HEK293 (cell line): Measurements from ENCODE around the gene UPF2.

Experiments used
- CTCF ChIA-PET: fragments of 350-600 bp; formaldehyde crosslinking; extraction: SDS; loops from one replicate; lab custom pipeline; 2021; ENCODE audit warnings: antibody characterized with exemption; lab: Yijun Ruan, JAX
- POLR2A ChIA-PET: fragments of 300-600 bp; formaldehyde crosslinking; extraction: SDS; loops from one replicate; lab custom pipeline; 2020; ENCODE audit warnings: antibody characterized with exemption, inconsistent platforms; lab: Yijun Ruan, JAX
- H3K27ac ChIP-seq: fragments of 200-500 bp; sonication (Bioruptor generic); 2 replicates; pipeline ENCODE4 v1.5.1; 2014; ENCODE audit warnings: low read depth, low read length, control low read depth, inconsistent platforms; ENCODE audit errors: extremely low read depth
- H3K36me3 ChIP-seq, 2 experiments: fragments of 200-500 bp in 1 of 2; sonication (Bioruptor generic) in 1 of 2; 1 replicate in 1 of 2; 2 replicates in 1 of 2; pipeline ENCODE4 v1.5.1; 2014 to 2017; ENCODE audit warnings: inconsistent platforms in 2 of 2, low read length in 2 of 2; ENCODE audit not compliant: control insufficient read depth in 2 of 2, insufficient read depth in 1 of 2
- H3K4me1 ChIP-seq: fragments of 200-500 bp; sonication (Bioruptor generic); 2 replicates; pipeline ENCODE4 v1.5.1; 2014; ENCODE audit warnings: mild to moderate bottlenecking, low read length, inconsistent platforms; ENCODE audit not compliant: control insufficient read depth, insufficient read depth
- H3K4me3 ChIP-seq: 2 replicates; pipeline ENCODE4 v1.5.1; 2011; ENCODE audit warnings: low read depth, mild to moderate bottlenecking, control low read depth, low read length, moderate library complexity
- H3K9me3 ChIP-seq: fragments of 200-500 bp; sonication (Bioruptor generic); 2 replicates; pipeline ENCODE4 v1.5.1; 2014; ENCODE audit warnings: low read depth, low read length, inconsistent platforms; ENCODE audit not compliant: control insufficient read depth, insufficient read depth
- ATF2 ChIP-seq: fragments of 450-650 bp; formaldehyde crosslinking; IDR thresholded peaks from 2 replicates; pipeline ENCODE4 v1.5.1; 2016; ENCODE audit warnings: missing biosample characterization, missing genetic modification characterization, low read depth
- CTCF ChIP-seq: fragments of 450-650 bp; formaldehyde crosslinking; IDR thresholded peaks from 2 replicates; pipeline ENCODE4 v1.5.1; 2016; ENCODE audit warnings: missing biosample characterization, missing genetic modification characterization
- ELK4 ChIP-seq: IDR thresholded peaks from 2 replicates; pipeline ENCODE4 v1.6.1; 2011; ENCODE audit warnings: mild to moderate bottlenecking, low read depth, low read length, borderline replicate concordance
- GLI4 ChIP-seq: fragments of 450-650 bp; formaldehyde crosslinking; IDR thresholded peaks from 2 replicates; pipeline ENCODE4 v1.5.1; 2016; ENCODE audit warnings: missing biosample characterization, missing genetic modification characterization
- KLF17 ChIP-seq: fragments of 450-650 bp; formaldehyde crosslinking; IDR thresholded peaks from 2 replicates; pipeline ENCODE4 v1.5.1; 2016; ENCODE audit warnings: missing biosample characterization, missing genetic modification characterization
- KLF7 ChIP-seq: fragments of 450-650 bp; formaldehyde crosslinking; IDR thresholded peaks from 2 replicates; pipeline ENCODE4 v1.5.1; 2016; ENCODE audit warnings: missing biosample characterization, missing genetic modification characterization, borderline replicate concordance
- MYNN ChIP-seq: fragments of 450-650 bp; formaldehyde crosslinking; IDR thresholded peaks from 2 replicates; pipeline ENCODE4 v1.5.1; 2016; ENCODE audit warnings: missing biosample characterization, missing genetic modification characterization, borderline replicate concordance
- PRDM6 ChIP-seq: fragments of 450-650 bp; formaldehyde crosslinking; IDR thresholded peaks from 2 replicates; pipeline ENCODE4 v1.5.1; 2017; ENCODE audit warnings: missing biosample characterization, missing genetic modification characterization
- RBAK ChIP-seq: fragments of 450-650 bp; formaldehyde crosslinking; IDR thresholded peaks from 2 replicates; pipeline ENCODE4 v1.5.1; 2016; ENCODE audit warnings: missing biosample characterization, missing genetic modification characterization
- SALL2 ChIP-seq: fragments of 450-650 bp; formaldehyde crosslinking; IDR thresholded peaks from 2 replicates; pipeline ENCODE4 v1.5.0; 2017; ENCODE audit warnings: missing biosample characterization, mild to moderate bottlenecking, missing genetic modification characterization, borderline replicate concordance
- SP2 ChIP-seq: fragments of 450-650 bp; formaldehyde crosslinking; IDR thresholded peaks from 2 replicates; pipeline ENCODE4 v1.5.1; 2016; ENCODE audit warnings: missing biosample characterization, missing genetic modification characterization
- WT1 ChIP-seq: fragments of 450-650 bp; formaldehyde crosslinking; IDR thresholded peaks from 2 replicates; pipeline ENCODE4 v1.5.1; 2016; ENCODE audit warnings: missing biosample characterization, missing genetic modification characterization
- ZBTB49 ChIP-seq: fragments of 450-650 bp; formaldehyde crosslinking; IDR thresholded peaks from 2 replicates; pipeline ENCODE4 v1.5.1; 2016; ENCODE audit warnings: missing biosample characterization, missing genetic modification characterization, low read depth
- ZBTB8A ChIP-seq: fragments of 450-650 bp; formaldehyde crosslinking; IDR thresholded peaks from 2 replicates; pipeline ENCODE4 v1.5.1; 2016; ENCODE audit warnings: missing biosample characterization, missing genetic modification characterization
- ZIC2 ChIP-seq: fragments of 450-650 bp; formaldehyde crosslinking; IDR thresholded peaks from 2 replicates; pipeline ENCODE4 v1.5.1; 2016; ENCODE audit warnings: missing biosample characterization, missing genetic modification characterization
- ZNF121 ChIP-seq: fragments of 450-650 bp; formaldehyde crosslinking; IDR thresholded peaks from 2 replicates; pipeline ENCODE4 v1.5.1; 2016; ENCODE audit warnings: missing biosample characterization, missing genetic modification characterization
- ZNF146 ChIP-seq: fragments of 450-650 bp; formaldehyde crosslinking; IDR thresholded peaks from 2 replicates; pipeline ENCODE4 v1.5.1; 2016; ENCODE audit warnings: missing biosample characterization, missing genetic modification characterization
- ZNF221 ChIP-seq: fragments of 450-650 bp; formaldehyde crosslinking; IDR thresholded peaks from 2 replicates; pipeline ENCODE4 v1.5.1; 2017; ENCODE audit warnings: missing biosample characterization, missing genetic modification characterization, borderline replicate concordance
- ZNF266 ChIP-seq: fragments of 450-650 bp; formaldehyde crosslinking; IDR thresholded peaks from 2 replicates; pipeline ENCODE4 v1.5.1; 2016; ENCODE audit warnings: missing biosample characterization, missing genetic modification characterization, low read depth
- ZNF416 ChIP-seq: fragments of 450-650 bp; formaldehyde crosslinking; IDR thresholded peaks from 2 replicates; pipeline ENCODE4 v1.5.1; 2016; ENCODE audit warnings: missing biosample characterization, missing genetic modification characterization
- ZNF501 ChIP-seq: fragments of 450-650 bp; formaldehyde crosslinking; IDR thresholded peaks from 2 replicates; pipeline ENCODE4 v1.5.1; 2016; ENCODE audit warnings: missing biosample characterization, missing genetic modification characterization
- ZNF529 ChIP-seq: fragments of 450-650 bp; formaldehyde crosslinking; IDR thresholded peaks from 2 replicates; pipeline ENCODE4 v1.5.1; 2017; ENCODE audit warnings: missing genetic modification characterization, missing biosample characterization; ENCODE audit not compliant: insufficient replicate concordance
- ZNF548 ChIP-seq: fragments of 450-650 bp; formaldehyde crosslinking; IDR thresholded peaks from 2 replicates; pipeline ENCODE4 v1.5.1; 2016; ENCODE audit warnings: missing biosample characterization, missing genetic modification characterization
- ZNF561 ChIP-seq: fragments of 450-650 bp; IDR thresholded peaks from 2 replicates; pipeline ENCODE4 v1.5.1; 2018; ENCODE audit warnings: missing biosample characterization, missing genetic modification characterization, borderline replicate concordance
- ZNF621 ChIP-seq: fragments of 450-650 bp; formaldehyde crosslinking; IDR thresholded peaks from 2 replicates; pipeline ENCODE4 v1.5.1; 2017; ENCODE audit warnings: missing biosample characterization, missing genetic modification characterization
- ZNF626 ChIP-seq: fragments of 450-650 bp; sonication (Bioruptor Pico); formaldehyde crosslinking; IDR thresholded peaks from 2 replicates; pipeline ENCODE4 v1.5.1; 2018; ENCODE audit warnings: missing biosample characterization, missing genetic modification characterization, inconsistent platforms
- ZNF629 ChIP-seq: fragments of 450-650 bp; formaldehyde crosslinking; IDR thresholded peaks from 2 replicates; pipeline ENCODE4 v1.5.1; 2017; ENCODE audit warnings: missing biosample characterization, missing genetic modification characterization
- ZNF701 ChIP-seq: fragments of 450-650 bp; formaldehyde crosslinking; IDR thresholded peaks from 2 replicates; pipeline ENCODE4 v1.5.1; 2016; ENCODE audit warnings: missing biosample characterization, missing genetic modification characterization

The UPF2 gene

GRCh38 chr10:11919271-11919670 is 123.3 kb downstream of the UPF2 start (continued):
- TF ChIP-seq ZBTB49 (tag by site-specific recombination) (no peak), ZNF629 (tag by site-specific recombination) (no peak), ELK4 (no peak), ZNF701 (tag by site-specific recombination) (no peak), ZNF121 (no peak), ZNF548 (tag by site-specific recombination) (no peak), MYNN (tag by site-specific recombination) (no peak), GLI4 (tag by site-specific recombination) (no peak), RBAK (tag by site-specific recombination) (no peak)

- POLR2A ChIA-PET, result no interaction called here
Observed at GRCh38 chr10:11918384-11918783, 124.2 kb downstream of the UPF2 start.

GRCh38 chr10:11913079-11913641 is 129.4 kb downstream of the UPF2 start:
- Histone ChIP-seq H3K27ac (no peak overlapping the region), H3K4me3 (no peak overlapping the region), H3K9me3 (no peaks in the 10 kb centered on the region), H3K36me3 (no peaks in the 10 kb centered on the region), H3K4me1 (no peaks in the 10 kb centered on the region)
- POLR2A ChIA-PET, result no interaction called here
- CTCF ChIA-PET, result interaction anchor here (0.6 to 1.0 kb wide), 3 partner anchors 32 to 752 kb away, joined by 4 to 6 read pairs (median 6); no protein-coding TSS in a partner anchor
- no peak for TF ChIP-seq ZNF121
- no peak for TF ChIP-seq PRDM6
- TF ChIP-seq ZNF501 (tag by site-specific recombination), result no peak
- TF ChIP-seq CTCF, result no peak
- no peak for TF ChIP-seq ZNF626
- no peak for TF ChIP-seq KLF17 (tag by site-specific recombination)
- no peak for TF ChIP-seq ZNF621 (tag by site-specific recombination)
- TF ChIP-seq WT1 (tag by site-specific recombination), result no peak
- TF ChIP-seq SALL2 (tag by site-specific recombination), result no peak
- TF ChIP-seq ZNF146 (tag by site-specific recombination), result no peak

More at GRCh38 chr10:11918384-11918783, 124.2 kb downstream of the UPF2 start:
- Histone ChIP-seq H3K27ac (no peak overlapping the region), H3K4me1 (no peaks in the 10 kb centered on the region), H3K4me3 (no peak overlapping the region), H3K9me3 (no peaks in the 10 kb centered on the region), H3K36me3 (peaks cover 6 to 30% of the 10 kb centered on the region in 2 experiments; a peak in 2 of 3 replicates)
- no peak for TF ChIP-seq KLF7
- TF ChIP-seq ZNF529 (tag by site-specific recombination), result no peak
- no peak for TF ChIP-seq ZNF266
- no peak for TF ChIP-seq ZBTB8A
- no peak for TF ChIP-seq ZNF561 (tag by site-specific recombination)
- no peak for TF ChIP-seq SP2 (tag by site-specific recombination)
- no peak for TF ChIP-seq ATF2 (tag by site-specific recombination)
- no peak for TF ChIP-seq ZIC2 (tag by site-specific recombination)
- no peak for TF ChIP-seq ZNF416 (tag by site-specific recombination)
- no peak for TF ChIP-seq ZNF221 (tag by site-specific recombination)
- CTCF ChIA-PET, result interaction anchor here (0.6 kb wide), 1 partner anchor 68 kb away, joined by 3 read pairs; no protein-coding TSS in a partner anchor
